ENCODE data around the gene COMMD1. TPM values are rescaled to one million over a fixed set of nuclear protein-coding genes. Genes with fewer than 3 reads are reported as not detected.
"Not testable (repeated sequence)": the region's sequence is repeated elsewhere in the genome, so short reads cannot be mapped to it uniquely, and the experiment has no call there.

COMMD1 gene
- total RNA-seq, 1 experiment from 2014 or later = 58.1 TPM

DNA sequence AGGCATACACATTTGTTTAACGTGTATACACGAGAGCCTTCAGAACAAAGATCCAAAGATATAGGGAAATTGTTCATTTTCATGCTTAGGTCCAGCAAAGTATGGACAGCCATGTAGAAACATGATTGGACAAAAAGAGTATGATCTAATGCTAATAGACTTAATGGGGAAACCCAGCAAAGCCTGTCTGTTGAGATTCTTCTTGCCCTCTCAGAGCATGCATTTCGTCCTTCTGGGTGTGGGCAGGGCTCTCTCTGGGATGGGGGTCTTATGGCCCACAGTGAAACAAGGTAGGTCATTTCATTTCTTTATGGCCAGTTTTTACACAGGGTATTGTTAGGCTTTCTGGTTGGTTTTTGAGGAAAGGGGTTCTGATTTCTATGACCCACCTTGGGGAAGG lies 124.4 kb downstream of the COMMD1 start:
- no peak for DNase-seq (ENCODE audit: low spot score)

DNA sequence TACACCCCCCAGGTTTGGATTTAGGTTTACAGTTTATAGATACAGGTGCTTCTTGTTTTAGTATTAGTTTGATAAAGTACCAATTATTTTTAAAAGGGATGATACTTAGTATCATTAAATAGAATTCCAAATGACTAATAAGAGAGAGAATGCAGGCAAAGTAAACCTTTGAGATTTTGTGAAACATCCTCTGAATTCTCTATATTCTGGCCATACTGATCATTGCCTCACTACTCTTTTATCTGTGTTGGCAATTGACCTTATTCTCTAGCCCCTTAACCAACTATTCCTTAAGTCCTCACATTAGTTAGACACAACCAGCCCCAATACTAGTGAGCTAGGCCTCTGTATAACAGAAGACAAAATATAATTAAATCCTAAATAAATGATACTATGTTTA lies 125.4 kb downstream of the COMMD1 start:
- no peak for DNase-seq (ENCODE audit: low spot score)

DNA sequence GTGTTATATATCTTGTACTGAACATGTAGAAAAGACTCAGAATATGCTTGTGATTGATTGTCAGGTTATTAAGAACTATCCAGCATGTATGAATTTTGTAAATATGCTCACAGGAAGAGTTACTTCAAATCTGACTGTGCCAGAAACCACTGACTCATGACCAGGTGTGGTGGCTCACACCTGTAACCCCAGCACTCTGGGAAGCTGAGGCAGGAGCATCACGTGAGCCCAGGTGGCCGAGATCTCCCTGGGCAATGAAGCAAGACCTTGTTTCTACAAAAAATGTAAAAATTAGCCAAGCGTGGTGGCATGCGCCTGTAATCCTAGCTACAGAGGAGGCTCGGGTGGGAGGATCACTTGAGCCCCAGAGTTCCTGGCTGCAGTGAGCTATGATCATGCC lies 126.6 kb downstream of the COMMD1 start:
- DNase-seq (ENCODE audit: low spot score) = no peak

DNA sequence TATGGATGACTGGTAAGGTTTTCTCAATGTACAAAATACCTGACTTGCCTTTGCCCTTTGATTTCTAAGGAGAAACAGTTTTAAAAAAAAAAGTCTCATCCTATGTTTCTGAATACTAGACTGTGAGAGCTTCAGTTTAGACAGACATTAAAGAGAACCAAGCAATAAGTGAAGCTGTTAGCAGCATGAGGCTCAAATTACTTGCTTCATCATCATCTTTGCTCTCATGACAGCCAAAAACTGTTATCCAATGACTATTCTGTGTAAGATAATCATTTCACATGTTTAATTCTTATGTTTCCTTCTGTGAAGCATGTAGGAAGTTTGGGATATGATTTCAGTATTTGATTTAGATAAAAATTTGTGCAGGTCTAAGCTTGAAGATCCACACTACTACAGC lies 129.2 kb downstream of the COMMD1 start:
- DNase-seq (ENCODE audit: low spot score) = no peak

DNA sequence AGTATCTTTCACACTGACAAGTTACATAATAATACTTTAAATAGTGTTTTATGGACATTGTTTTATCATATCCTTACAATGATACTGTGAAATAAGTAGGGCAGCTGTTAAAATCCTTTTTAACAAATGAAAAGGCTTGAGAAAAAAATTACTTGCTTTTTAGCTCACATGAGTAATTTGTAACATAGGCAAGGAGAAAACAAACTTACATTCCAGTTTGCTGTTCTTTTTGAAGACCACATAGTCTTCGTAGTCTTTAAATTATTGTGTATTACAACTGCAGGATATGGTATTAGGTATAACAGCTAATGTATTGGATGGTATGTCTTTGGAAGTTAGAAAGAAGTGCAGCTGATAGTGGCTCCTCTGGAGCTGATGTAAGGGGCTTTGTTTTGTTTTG lies 130.8 kb downstream of the COMMD1 start:
- DNase-seq (ENCODE audit: low spot score) = no peak

DNA sequence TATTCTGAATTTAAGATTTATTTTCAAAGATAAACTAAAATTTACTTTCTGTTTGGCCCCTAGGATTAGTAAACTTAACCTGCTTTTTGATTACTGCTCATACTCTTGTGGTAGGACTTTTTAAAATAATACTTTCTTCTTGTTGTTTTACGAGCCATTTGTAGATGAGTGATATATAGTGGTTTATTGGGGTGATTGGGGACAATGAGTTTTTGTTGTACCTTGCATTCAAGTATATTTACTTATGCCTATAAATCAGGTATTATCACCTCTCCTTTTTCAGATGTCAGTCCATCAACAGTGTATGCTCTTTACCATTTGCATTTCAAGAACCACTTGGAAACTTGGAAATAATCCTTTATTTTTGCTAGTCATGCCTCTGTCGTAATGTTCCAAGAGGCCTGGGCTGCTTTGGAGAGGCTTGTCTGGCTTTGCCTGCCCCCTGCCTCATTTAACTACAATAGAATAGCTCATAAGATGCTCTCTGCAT lies 131.3 kb downstream of the COMMD1 start:
- DNase-seq (ENCODE audit: low spot score) = no peak

DNA sequence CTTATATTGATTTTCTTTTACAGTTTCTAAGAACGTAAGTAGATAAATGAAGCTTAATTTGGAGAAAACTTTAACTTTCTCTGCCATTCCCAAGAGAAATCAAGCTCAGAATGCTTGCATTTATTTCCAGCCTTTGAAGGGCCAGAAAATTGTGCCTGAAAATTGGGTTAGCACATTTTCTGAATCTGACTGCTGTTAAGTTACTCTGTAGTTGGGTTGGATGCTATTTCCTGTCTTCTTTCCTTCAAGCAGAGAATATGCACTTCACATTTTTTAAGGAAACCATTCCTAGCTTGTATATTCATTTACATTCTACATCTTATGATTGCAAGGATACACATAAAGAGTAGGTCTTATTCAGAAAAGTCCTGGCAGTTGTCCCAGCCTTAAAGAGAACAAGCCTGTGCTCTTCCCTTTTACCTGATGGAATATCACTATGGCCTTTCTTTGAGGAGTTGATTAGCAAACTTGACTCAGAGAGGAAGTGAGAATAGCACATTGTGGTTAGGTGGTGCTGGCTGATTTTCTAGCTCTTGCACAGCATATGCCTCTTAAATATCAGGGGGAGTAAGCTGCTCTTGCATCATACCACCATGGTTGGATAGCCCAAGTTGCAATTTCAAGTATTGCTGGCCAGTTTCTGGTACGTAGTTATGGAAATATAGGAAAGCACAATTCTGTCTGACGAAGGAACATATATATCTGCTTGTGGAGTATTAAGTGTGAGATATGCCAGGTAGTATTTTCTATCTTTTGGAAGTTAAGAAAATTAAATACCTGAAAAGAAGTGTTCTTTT lies 133.7 kb downstream of the COMMD1 start:
- DNase-seq (ENCODE audit: low spot score) = peak; percentile 5

DNA sequence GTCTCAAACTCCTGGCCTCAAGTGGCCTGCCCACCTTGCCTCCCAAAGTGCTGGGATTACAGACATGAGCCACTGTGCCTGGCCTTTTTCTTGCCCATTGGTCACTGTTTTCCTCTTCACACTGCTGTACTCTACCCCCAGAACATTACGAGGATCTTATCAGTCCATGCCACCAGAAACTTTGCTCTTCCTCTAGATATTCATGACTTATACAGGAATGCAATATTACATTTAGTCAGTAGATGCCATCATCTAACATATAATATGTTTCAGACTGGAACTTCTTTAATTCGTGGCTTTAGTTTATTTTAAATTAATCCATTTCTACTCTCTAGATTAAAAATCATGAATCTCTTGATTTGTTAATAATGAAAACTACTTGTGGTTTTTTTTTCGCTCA lies 135.5 kb downstream of the COMMD1 start:
- DNase-seq (ENCODE audit: low spot score) = no peak

DNA sequence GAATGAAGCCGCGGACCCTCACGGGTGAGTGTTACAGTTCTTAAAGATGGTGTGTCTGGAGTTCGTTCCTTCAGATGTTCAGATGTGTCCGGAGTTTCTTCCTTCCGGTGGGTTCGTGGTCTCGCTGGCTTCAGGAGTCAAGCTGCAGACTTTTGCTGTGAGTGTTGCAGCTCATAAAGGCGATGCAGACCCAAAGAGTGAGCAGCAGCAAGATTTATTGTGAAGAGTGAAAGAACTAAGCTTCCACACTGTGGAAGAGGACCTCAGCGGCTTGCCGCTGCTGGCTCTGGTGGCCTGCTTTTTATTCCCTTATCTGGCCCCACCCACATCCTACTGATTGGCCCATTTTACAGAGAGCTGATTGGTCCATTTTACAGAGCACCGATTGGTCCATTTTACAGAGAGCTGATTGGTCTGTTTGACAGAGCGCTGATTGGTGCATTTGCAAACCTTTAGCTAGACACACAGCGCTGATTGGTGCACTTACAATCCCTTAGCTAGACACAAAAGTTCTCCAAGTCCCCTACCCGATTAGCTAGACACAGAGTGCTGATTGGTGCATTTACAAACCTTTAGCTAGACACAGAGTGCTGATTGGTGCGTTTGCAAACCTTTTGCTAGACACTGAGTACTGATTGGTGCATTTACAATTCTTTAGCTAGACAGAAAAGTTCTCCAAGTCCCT lies 136.4 kb downstream of the COMMD1 start:
- DNase-seq (ENCODE audit: low spot score) = not testable (repeated sequence)

DNA sequence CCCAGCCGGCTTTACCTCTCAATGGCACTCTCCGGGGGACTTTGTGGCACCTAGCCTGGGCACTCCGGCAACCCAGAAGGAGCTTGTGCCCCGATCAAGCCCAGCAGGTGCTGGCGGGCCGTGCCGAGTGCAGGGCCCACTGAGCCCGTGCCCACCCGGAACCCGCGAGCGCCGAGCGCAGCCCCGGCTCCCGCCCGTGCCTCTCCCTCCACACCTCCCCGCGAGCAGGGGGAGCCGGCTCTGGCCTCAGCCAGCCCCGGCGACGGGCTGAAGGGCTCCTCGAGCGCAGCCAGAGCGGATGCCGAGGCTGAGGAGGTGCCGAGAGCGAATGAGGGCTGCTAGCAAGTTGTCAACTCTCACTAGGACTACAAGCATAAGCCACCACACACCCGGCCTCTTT lies 136.9 kb downstream of the COMMD1 start:
- DNase-seq (ENCODE audit: low spot score) = no peak

DNA sequence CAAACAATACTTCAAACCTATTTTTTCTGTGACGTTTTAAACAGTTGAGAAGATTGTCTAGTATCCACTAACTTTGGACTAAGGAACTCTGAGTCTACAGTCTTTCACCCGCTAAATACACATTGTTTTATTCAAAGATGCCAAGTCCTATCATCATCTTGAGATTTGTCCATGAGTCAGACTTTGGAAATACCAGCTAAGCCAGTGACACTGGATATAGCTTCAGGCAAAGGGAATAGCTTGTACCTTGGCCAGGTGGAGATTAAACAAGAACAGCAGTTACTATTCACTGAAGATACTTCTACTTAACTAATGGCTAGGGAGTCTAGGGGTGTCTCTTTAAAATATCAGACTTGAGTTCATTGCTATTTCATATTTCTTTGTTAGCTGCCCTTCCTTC lies 137.5 kb downstream of the COMMD1 start:
- no peak for DNase-seq (ENCODE audit: low spot score)

DNA sequence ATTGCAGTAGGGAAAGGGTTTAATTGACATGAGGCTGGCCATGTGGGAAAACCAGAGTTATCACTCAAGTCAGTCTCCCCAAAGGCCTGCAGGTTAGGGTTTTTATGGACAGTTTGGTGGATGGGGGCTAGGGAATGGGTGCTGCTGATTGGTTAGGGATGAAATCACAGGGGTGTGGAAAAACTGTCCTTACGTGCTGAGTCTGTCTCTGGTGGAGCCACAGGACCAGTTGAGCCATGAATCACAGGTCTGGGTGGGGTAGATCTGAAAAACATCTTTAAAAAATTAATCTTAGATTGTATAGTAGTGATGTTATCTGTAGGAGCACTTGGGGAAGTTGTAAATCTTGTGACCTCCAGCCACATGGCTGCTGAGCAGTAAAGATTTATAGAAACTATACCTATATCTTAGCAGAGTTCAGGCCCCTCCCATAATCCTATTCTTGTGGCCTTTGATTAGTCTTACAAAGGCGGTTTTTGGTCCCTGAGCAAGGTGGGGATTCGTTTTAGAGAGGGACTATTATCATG lies 139.6 kb downstream of the COMMD1 start:
- DNase-seq (ENCODE audit: low spot score) = no peak

DNA sequence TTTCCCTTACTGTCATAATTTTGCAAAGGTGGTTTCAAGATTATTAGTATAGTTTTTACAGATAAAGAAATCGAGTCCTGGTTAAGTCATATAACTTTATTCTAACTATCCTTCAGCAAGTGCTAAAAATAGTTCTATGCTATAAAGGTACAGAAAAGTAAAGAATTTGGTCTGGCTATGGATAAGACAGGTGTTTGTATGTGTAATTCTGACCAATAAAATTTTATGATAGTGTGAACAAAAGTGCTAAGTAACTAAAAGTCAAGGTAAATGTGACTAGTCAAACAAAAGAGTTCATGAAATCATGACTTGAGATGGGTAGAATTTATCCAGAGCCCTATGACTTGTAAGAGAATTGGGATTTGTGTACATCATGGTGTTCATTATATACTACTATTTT lies 140.7 kb downstream of the COMMD1 start:
- no peak for DNase-seq (ENCODE audit: low spot score)

DNA sequence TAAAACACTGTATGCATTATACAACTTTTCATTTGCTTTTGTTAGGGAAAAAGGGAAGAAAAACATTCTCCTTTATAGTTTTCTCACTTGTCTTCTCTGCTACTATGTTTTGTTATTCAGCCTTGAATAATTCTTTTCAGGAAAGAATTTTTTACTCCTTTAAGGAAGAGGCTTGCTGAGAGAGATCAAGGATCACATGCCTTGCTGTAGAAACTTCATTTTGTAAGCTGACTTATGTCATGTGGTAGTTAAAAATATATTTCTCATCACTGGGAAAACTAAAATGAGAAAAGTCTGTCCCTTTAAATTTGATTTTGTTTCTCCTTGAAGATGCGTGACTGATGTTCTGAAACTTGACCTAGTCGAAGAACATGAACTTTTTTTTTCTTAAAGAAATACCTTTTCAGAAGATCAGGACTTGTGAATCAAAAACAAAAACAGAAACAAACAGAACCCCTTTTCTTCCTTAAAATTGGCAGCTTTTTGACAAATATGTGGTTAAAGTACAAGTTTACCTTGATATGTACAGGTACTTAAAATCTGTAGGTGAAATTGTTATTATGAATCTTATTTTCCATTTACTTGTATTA lies 145.1 kb downstream of the COMMD1 start:
- no peak for DNase-seq (ENCODE audit: low spot score)

DNA sequence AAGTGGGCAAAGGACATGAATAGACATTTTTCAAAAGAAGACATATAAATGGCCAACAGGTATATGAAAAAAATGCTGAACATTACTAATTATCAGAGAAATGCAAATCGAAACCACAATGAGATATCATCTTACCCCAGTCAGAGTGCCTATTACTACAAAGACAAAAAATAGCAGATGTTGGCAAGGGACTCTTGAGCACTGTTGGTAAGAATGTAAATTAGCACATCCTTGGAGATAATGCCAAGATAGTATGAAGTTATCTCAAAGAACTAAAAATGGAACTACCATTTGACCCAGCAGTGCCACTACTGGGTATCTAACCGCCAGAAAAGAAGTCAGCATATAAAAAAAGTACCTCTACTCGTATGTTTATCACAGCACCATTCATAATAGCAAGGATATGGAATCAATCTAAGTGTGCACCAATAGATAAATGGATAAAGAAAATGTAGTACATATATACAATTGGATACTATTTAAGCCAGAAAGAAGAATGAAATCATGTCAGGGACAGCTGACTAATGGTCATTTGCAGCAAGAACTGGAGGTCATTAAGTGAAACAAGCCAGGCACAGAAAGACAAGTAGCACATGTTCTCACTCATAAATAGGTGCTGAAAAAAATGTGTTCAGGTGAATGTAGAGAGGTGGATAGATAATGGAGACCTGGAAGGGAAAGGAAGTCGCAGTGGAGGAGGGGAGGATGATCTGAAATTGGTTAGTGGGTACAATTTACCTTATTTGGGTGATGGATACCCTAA lies 148.7 kb downstream of the COMMD1 start:
- DNase-seq (ENCODE audit: low spot score) = no peak

DNA sequence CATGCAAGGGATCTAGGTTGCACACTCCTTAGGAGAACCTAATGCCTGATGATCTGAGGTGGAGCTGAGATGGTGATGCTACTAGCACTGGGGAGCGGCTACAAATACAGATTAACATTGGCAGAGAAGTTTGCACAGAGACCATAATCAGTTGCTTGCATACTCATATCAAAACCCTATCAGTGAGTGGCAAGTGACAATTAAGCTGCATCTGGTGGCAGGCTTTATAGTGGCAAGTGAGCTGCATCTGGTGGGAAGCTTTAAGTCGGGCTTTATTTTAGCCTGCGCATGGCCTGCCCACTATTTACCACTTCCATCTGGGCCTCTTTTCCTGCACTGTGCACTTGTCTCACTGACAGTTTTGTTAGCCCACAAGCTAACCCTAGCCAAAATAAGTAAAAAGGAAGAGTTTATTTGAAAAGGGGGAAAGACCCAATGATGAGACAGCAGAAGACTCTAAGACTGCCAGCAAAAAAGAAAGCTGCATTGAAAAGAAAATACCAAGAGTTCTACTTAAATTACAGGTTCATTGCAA lies 149.5 kb downstream of the COMMD1 start:
- no peak for DNase-seq (ENCODE audit: low spot score)

DNA sequence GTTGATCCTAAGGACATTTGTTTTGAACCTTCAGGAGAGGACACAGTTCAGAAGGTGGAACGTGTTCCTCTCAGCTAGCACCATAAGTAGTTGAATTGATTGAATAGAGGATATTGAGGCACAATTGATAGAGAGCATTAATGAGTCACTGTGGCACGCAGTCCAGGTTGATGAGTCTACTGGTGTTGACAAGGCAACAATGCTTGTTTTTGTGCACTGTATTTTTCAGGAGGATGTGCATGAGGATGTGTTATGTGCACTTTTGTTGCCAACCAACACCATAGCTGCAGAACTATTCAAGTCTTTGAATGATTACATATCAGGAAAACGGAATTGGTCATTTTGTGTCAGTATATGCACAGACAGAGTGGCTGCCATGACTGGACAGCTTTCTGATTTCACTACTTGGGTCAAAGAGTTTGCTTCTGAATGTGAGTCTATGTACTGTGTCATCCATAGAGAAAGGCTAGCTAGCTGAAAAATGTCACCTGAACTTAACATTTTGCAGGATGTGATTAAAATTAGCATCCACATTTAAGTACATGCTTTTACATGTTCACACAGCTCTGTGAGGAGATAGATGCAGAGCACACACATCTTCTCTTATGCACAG lies 150.4 kb downstream of the COMMD1 start:
- DNase-seq (ENCODE audit: low spot score) = no peak

DNA sequence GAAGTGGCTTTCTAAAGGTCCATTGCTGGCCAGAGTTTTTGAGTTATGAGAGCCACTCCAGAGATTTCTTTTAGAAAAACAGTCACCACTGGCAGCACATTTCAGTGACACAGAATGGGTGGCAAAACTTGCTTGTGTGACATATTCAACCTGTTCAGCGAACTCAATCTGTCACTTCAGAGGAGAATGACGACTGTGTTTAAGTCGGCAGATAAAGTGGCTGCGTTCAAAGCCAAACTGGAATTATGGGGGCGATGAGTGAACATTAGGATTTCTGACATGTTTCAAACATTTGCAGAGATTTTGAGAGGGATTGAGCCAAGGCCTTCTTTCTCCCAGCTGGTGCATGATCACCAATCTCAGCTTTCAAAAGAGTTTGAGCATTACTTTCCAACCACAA lies 150.9 kb downstream of the COMMD1 start:
- no peak for DNase-seq (ENCODE audit: low spot score)

DNA sequence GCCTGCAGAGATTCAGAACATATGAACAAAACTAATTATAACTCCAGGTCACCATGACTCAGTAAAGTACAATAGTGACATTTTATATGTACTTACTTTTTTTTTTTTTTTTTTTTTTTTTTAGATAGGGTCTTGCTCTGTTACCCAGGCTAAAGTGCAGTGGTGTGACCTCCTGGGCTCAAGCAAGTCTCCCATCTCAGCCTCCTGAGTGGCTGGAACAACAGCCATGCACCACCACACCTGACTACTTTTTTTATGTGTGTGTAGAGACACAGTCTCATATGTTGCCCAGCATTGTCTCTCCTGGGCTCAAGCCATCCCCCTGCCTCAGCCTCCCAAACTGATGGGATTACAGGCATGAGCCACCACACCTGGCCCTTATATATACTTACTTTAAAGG lies 159.8 kb downstream of the COMMD1 start:
- no peak for DNase-seq (ENCODE audit: low spot score)

DNA sequence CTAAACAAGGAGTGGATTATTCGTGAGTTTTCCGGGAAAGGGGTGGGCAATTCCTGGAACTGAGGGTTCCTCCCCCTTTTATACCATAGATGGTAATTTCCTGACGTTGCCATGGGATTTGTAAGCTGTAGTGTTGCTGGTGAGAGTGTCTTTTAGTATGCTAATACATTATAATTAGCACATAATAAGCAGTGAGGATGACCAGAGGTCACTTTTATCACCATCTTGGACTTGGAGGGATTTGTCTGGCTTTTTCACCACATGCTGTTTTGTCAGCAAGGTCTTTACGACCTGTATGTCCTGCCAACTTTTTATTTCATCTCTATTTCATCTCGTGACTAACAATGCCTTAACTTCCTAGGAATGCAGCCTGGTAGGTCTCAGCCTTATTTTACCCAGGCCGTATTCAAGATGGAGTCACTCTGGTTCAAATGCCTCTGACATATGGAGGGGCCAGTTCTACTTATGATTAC lies 165.7 kb downstream of the COMMD1 start:
- no peak for DNase-seq (ENCODE audit: low spot score)

Measured in H4 (cell line).